ENCODE results near the gene HTR3E. TPM values are rescaled to one million over a fixed set of nuclear protein-coding genes. Genes with fewer than 3 reads are reported as not detected.
"Not testable (repeated sequence)": the region's sequence is repeated elsewhere in the genome, so short reads cannot be mapped to it uniquely, and the experiment has no call there.

The HTR3E gene
- total RNA-seq, 1 experiment from 2014 or later = not detected

DNA sequence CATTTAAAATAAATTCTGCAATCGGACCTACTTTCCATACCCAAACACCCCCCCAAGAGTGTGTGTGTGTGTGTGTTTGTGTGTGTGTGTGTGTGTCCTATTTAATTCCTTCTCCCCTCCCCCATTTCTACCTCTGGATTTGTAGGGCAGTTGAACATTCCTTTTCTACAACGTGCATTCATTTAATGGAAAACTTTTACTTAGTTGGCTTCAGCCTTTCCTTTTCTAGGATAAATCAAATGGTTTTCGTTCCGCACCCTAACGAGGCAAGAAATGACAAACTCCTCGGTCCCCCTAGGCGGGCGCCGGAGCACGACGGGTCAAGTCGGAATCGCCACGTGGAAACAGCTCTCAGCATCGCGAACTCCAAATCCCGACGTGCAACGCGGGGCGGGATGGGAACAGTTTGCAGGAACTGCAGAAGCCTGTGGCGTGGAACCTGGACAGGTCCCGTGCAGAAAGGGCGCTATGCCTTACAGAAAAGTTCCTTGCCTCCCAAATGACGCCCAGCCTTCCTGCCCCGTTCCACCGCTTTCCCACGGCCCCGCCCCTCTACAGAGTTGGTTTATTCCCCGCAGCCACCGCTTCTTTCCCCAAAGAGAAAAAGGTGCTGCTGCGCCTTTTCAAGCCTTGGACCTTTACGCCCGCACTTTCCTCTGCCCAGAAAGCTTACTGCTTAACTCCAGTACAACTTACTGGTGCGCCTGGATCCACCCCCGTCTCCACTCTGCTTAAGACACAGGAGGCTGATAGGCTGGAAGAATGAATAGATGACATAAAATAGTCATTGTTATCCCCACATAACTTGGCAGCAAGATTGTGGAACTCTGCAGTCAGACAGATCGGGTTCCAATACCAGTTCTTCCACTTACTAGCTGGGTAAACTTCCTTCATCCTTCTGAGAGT is 37.2 kb downstream of the HTR3E start:
- DNase-seq = peak; percentile 64
- no peaks in the 10 kb centered on the region for H3K27me3 ChIP-seq (ENCODE audit: control insufficient read depth, insufficient read depth, low read length)
- H3K4me3 ChIP-seq (ENCODE audit: insufficient read depth, low read depth, low read length) = peak overlapping the region; percentile 74
- H3K36me3 ChIP-seq (replicated peaks; ENCODE audit: control insufficient read depth, insufficient read depth, low read length) = peaks cover 2% of the 10 kb centered on the region; the same call in 1 of the 2 replicates

DNA sequence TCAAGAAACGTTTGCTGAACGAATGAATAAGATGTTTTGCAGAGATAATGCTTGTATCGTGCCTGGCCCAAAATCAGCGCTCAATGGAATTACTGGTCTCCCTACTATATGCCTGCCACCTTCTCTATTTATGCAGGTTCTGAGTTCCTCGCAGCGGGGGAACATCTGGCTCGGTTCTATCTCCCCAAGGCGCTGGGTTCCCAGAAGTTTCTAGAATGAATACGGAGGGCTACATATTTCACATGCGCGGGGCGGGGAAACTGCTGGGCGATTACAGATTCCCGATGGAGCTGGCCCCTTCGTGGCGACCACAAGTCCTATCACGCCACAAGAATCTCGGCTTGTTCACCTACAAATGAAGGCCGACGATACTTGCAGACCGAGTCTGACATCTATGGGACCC is 37.9 kb downstream of the HTR3E start:
- Histone ChIP-seq H3K4me3 (ENCODE audit: insufficient read depth, low read depth, low read length) (peak overlapping the region; percentile 74), H3K27me3 (ENCODE audit: control insufficient read depth, insufficient read depth, low read length) (no peaks in the 10 kb centered on the region), H3K36me3 (replicated peaks; ENCODE audit: control insufficient read depth, insufficient read depth, low read length) (peaks cover 2% of the 10 kb centered on the region; the same call in 1 of the 2 replicates)
- DNase-seq = no peak

DNA sequence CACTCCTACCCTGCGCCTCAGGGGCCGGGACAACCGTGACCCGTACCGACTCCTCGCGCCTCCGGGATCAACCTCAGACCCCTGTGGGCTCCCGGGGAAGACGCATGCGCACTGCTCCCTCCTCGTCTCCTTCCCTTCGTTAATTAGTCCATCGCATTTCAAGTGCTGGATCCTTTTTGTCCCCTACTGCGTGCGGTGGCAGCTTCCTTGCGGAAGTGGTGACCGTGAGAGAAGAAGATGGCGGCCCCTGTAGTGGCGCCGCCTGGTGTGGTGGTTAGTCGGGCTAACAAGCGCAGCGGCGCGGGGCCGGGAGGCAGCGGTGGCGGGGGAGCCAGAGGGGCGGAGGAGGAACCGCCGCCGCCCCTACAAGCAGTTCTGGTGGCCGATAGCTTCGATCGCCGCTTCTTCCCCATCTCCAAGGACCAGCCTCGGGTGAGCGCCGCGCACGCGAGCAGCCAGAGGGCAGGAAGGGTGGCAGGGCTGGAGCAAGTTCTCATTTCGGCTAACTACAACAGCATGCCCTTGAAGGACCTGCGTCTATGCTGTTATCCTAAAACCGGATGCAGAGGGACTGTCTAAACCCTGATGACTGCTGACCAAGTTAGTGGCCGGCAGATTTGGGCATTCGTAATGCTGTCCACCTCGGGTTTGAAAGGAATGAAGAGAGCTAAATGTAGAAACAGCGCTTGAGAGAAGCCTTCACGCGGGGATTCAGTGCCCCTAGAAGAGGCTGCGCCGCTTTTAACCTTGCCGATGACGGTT is 38.5 kb downstream of the HTR3E start, which contains the start of gene EIF2B5:
TSS of gene EIF2B5 (plus strand) at position 210 of the 762 bp plus-strand sequence. CDS start at position 238, 28 bp downstream.
- Histone ChIP-seq H3K27me3 (ENCODE audit: control insufficient read depth, insufficient read depth, low read length) (no peaks in the 10 kb centered on the region), H3K36me3 (replicated peaks; ENCODE audit: control insufficient read depth, insufficient read depth, low read length) (peaks cover 4% of the 10 kb centered on the region), H3K4me3 (ENCODE audit: insufficient read depth, low read depth, low read length) (peak within 1 kb of the TSS; percentile 74)
- peak; percentile 90 for DNase-seq

DNA sequence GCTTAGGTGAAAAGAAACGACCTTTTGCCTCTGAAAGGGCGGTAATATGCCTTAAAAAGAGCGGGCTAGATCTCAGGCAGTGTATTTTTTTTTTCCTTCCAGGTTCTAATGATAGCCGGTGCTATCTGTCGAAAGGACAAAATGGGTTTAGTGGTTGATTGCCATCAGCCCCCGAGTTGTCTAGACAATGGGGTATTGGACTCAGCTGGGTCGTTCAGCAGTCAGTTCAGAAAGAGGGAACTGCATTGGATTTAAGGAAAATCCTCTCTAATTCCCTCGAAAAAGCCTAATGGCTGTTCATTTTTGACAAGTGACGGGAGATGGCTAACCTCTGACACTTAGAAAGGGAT is 39.0 kb downstream of the HTR3E start:
- peaks cover 8% of the 10 kb centered on the region for H3K36me3 ChIP-seq (replicated peaks; ENCODE audit: control insufficient read depth, insufficient read depth, low read length)
- peak overlapping the region; percentile 74 for H3K4me3 ChIP-seq (ENCODE audit: insufficient read depth, low read depth, low read length)
- DNase-seq = no peak
- no peaks in the 10 kb centered on the region for H3K27me3 ChIP-seq (ENCODE audit: control insufficient read depth, insufficient read depth, low read length)

DNA sequence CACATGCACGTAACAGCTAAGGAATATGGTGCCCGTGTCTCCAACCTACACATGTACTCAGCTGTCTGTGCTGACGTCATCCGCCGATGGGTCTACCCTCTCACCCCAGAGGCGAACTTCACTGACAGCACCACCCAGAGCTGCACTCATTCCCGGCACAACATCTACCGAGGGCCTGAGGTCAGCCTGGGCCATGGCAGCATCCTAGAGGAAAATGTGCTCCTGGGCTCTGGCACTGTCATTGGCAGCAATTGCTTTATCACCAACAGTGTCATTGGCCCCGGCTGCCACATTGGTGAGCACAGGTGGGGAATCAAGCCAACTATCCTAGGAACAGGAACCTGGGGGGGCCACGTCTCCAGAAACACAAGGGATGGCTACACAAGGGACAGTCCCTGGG is 43.6 kb downstream of the HTR3E start:
- no peak for DNase-seq
- H3K4me3 ChIP-seq (ENCODE audit: insufficient read depth, low read depth, low read length) = no peak overlapping the region
- peaks cover 43% of the 10 kb centered on the region for H3K36me3 ChIP-seq (replicated peaks; ENCODE audit: control insufficient read depth, insufficient read depth, low read length)
- no peaks in the 10 kb centered on the region for H3K27me3 ChIP-seq (ENCODE audit: control insufficient read depth, insufficient read depth, low read length)

DNA sequence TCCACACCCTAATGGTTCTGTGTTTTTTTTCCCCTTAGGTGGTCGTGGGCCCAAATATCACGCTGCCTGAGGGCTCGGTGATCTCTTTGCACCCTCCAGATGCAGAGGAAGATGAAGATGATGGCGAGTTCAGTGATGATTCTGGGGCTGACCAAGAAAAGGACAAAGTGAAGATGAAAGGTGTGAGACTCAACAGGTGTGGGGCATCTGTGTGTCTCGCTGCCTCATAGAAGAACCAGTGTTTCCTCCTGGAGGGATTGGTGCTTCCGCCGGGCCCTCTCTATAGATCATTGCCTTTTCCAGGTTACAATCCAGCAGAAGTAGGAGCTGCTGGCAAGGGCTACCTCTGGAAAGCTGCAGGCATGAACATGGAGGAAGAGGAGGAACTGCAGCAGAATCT is 45.3 kb downstream of the HTR3E start:
- H3K36me3 ChIP-seq (replicated peaks; ENCODE audit: control insufficient read depth, insufficient read depth, low read length) = peaks cover 43% of the 10 kb centered on the region
- no peak for DNase-seq
- H3K27me3 ChIP-seq (ENCODE audit: control insufficient read depth, insufficient read depth, low read length) = no peaks in the 10 kb centered on the region
- no peak overlapping the region for H3K4me3 ChIP-seq (ENCODE audit: insufficient read depth, low read depth, low read length)

DNA sequence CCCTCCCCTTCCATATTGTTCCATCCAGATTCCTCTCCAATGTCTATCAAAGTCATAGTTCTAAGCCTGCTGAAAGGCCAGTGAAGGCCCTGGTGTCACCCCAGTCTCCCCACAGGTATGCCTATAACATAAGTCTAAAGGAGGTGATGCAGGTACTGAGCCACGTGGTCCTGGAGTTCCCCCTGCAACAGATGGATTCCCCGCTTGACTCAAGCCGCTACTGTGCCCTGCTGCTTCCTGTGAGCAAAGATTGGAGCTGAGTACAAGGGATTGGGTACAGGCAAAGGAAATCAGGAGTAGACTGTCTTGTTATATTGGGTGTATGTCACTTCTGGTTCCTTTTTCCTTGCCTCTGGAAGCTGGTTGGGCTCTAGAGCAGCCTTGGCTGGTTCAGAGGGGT is 46.5 kb downstream of the HTR3E start:
- Histone ChIP-seq H3K36me3 (replicated peaks; ENCODE audit: control insufficient read depth, insufficient read depth, low read length) (peaks cover 42% of the 10 kb centered on the region), H3K4me3 (ENCODE audit: insufficient read depth, low read depth, low read length) (no peak overlapping the region), H3K27me3 (ENCODE audit: control insufficient read depth, insufficient read depth, low read length) (no peaks in the 10 kb centered on the region)
- DNase-seq = no peak

DNA sequence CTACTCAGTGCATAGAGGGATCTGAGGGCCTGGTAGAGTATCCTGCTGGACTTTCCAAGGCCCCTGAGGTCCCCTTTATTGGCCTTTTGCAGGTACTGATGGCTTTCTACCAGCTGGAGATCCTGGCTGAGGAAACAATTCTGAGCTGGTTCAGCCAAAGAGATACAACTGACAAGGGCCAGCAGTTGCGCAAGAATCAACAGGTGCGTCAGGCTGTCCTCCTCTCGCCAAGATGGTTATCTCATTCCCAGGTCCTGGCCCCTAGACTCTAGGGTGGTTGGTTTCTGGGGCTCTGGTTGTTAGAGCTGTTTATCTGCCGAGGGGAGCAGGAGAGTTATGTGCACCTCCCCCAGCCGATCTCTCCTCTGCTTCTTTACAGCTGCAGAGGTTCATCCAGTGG is 47.6 kb downstream of the HTR3E start:
- Histone ChIP-seq H3K27me3 (ENCODE audit: control insufficient read depth, insufficient read depth, low read length) (no peaks in the 10 kb centered on the region), H3K4me3 (ENCODE audit: insufficient read depth, low read depth, low read length) (no peak overlapping the region), H3K36me3 (replicated peaks; ENCODE audit: control insufficient read depth, insufficient read depth, low read length) (peaks cover 42% of the 10 kb centered on the region)
- DNase-seq = no peak

DNA sequence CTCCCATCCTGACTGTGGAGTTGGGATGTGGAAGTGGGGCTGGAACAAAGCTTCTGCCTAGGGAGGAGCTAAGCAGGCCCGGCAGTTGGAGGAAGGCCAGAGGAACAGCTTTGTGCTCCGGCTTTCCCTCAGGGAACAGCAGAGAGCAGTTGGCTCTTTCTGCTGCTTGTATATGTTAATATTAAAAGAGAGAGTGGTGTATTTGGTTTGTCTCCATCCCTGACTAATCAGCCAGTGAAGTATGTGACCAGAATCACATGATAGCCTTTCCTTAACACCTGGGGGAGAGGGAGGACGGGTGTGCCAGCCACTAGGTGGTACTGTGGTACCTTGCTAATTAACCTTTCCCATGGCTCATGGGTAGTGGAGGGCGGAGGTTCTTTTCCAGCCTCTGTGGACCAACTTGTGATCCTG is 48.3 kb downstream of the HTR3E start:
- Histone ChIP-seq H3K4me3 (ENCODE audit: insufficient read depth, low read depth, low read length) (no peak overlapping the region), H3K27me3 (ENCODE audit: control insufficient read depth, insufficient read depth, low read length) (no peaks in the 10 kb centered on the region), H3K36me3 (replicated peaks; ENCODE audit: control insufficient read depth, insufficient read depth, low read length) (peaks cover 41% of the 10 kb centered on the region)
- peak; percentile 79 for DNase-seq

DNA sequence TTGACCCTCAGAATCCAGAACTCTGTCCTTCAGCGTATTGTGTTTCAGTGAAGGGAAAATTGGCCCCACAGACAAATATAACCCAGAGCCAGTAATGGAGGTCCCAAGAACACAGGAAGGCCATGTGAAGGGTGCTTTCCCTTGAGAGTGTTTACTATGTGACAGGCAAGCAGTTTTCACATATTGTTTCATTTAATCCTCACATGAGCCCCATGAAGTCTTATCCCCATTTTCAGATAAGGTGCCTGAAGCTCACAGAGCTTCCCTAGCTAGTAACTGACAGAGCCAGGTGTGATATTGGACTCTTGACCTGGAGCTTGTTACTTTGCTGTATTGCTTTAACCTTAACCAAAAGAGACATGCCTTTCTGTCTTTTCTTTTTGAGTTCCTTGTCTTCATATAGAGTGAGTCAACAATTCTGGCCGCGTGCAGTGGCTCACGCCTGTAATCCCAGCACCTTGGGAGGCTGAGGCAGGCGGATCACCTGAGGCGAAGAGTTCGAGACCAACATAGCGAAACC is 48.9 kb downstream of the HTR3E start:
- peaks cover 36% of the 10 kb centered on the region for H3K36me3 ChIP-seq (replicated peaks; ENCODE audit: control insufficient read depth, insufficient read depth, low read length)
- DNase-seq = no peak
- no peak overlapping the region for H3K4me3 ChIP-seq (ENCODE audit: insufficient read depth, low read depth, low read length)
- no peaks in the 10 kb centered on the region for H3K27me3 ChIP-seq (ENCODE audit: control insufficient read depth, insufficient read depth, low read length)

DNA sequence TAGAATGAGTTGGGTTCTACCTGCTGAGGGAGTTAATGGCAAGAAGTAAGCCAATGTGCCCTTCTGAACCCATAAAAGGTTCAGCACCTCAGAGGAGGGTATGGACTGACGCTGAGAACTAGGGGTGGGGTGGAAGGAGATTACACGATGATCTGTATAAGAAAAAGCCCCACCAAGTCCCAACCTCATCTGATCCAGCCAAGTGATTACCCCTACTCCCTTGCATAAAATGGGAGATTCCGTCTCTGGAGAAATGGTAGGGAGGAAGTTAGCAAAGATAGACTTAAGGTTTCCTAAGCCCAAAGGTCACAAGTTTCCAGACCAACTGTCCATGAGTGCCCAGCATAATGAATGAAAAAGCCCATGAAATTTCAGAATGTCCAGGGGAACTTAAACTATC is 51.2 kb downstream of the HTR3E start:
- peaks cover 17% of the 10 kb centered on the region for H3K36me3 ChIP-seq (replicated peaks; ENCODE audit: control insufficient read depth, insufficient read depth, low read length)
- no peak overlapping the region for H3K4me3 ChIP-seq (ENCODE audit: insufficient read depth, low read depth, low read length)
- DNase-seq = no peak
- no peaks in the 10 kb centered on the region for H3K27me3 ChIP-seq (ENCODE audit: control insufficient read depth, insufficient read depth, low read length)

DNA sequence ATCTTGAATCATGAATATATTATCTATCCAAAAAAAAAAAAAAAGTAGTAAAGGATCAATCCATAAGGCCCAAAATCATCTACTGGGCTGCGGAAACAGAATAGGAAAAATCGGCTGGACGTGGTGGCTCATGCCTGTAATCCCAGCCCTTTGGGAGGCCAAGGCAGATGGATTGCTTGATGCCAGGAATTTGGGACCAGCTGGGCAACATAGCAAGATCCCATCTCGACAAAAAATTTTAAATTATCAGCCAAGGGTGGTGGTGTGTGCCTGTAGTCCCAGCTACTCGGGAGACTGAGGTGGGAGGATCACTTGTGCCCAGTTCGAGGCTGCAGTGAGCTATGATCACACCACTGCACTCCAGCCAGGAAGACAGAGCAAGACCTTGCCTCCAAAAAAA is 52.3 kb downstream of the HTR3E start:
- DNase-seq = no peak
- Histone ChIP-seq H3K4me3 (ENCODE audit: insufficient read depth, low read depth, low read length) (no peak overlapping the region), H3K27me3 (ENCODE audit: control insufficient read depth, insufficient read depth, low read length) (no peaks in the 10 kb centered on the region), H3K36me3 (replicated peaks; ENCODE audit: control insufficient read depth, insufficient read depth, low read length) (peaks cover 8% of the 10 kb centered on the region)

DNA sequence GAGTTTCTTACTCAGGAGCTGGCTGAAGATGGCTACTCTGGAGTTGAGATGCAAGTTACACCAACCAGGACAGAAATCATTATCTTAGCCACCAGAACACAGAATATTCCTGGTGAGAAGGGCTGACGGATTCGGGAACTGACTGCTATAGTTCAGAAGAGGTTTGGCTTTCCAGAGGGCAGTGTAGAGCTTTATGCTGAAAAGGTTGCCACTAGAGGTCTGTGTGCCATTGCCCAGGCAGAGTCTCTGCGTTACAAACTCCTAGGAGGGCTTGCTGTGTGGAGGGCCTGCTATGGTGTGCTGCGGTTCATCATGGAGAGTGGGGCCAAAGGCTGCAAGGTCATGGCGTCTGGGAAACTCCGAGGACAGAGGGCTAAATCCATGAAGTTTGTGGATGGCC is 52.9 kb downstream of the HTR3E start:
- H3K36me3 ChIP-seq (replicated peaks; ENCODE audit: control insufficient read depth, insufficient read depth, low read length); H3K4me3 ChIP-seq (ENCODE audit: insufficient read depth, low read depth, low read length); H3K27me3 ChIP-seq (ENCODE audit: control insufficient read depth, insufficient read depth, low read length); DNase-seq: not testable (repeated sequence)

DNA sequence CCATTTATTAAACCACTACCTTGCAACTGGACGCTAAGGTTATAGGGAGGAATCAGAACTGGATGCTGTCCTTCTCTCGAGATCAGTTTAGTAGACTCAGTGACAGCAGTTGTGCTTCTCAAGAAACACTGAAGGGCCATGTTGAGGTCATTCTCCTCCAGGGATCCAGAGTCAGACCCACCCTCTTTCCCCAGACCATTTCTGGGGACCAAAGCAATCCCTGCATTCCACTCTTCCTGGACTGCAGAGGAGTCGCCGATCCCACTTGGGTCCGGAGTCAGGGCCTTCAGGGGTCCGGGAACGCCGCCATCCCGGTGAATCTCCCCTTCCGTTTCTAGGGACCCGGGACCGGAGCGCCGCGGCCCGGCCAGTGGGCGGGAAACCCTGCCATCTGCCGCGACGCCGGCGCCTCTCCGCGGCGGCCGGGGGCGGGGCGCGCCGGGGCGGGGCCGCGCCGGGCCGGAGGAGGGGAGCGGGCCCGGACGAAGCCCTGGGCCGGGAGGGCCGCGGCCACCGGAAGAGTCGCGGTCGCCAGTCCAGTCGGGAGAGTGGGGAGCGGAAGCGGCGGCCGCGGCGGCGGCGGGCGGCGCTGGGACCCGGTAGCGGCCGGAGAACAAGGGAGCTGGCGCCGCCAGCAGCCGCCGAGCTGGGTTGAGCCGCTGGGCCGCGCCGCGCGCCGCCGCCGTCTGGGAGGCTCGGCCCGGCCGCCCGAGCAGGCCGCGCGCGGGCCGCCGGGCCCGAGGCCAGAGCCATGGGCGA is 58.2 kb downstream of the HTR3E start, which contains the start of gene DVL3:
TSS of gene DVL3 (plus strand) at position 493 of the 759 bp plus-strand sequence. CDS start at position 752, 259 bp downstream.
- Histone ChIP-seq H3K4me3 (ENCODE audit: insufficient read depth, low read depth, low read length) (peak within 1 kb of the TSS; percentile 97), H3K36me3 (replicated peaks; ENCODE audit: control insufficient read depth, insufficient read depth, low read length) (no peaks in the 10 kb centered on the region)
- peak; percentile 96 for DNase-seq

More for the DNA sequence above, 58.2 kb downstream of the HTR3E start, which contains the start of gene DVL3:
- H3K27me3 ChIP-seq (ENCODE audit: control insufficient read depth, insufficient read depth, low read length) = no peaks in the 10 kb centered on the region
